Measurements from ENCODE around the gene KRT2. TPM values are rescaled to one million over a fixed set of nuclear protein-coding genes. Genes with fewer than 3 reads are reported as not detected.

Gene KRT2
- total RNA-seq, 2 experiments from 2014 or later: not detected

- H3K4me3 ChIP-seq (ENCODE audit: low read depth, low read length, poor library complexity, severe bottlenecking): no peak within 1 kb of the TSS
- no peaks in the 10 kb centered on the region; the same call in 1 of the 2 replicates for H4K20me1 ChIP-seq (ENCODE audit: insufficient read depth, low read length)
- no peaks in the 10 kb centered on the region for H3K36me3 ChIP-seq (ENCODE audit: insufficient read depth, low read length)
- intact Hi-C loops (cut with micrococcal nuclease; ENCODE audit: unreplicated experiment): no loop called here
- H3K4me1 ChIP-seq (ENCODE audit: insufficient read depth, low read length, poor library complexity, severe bottlenecking): no peaks in the 10 kb centered on the region
- no peak within 1 kb of the TSS for H3K27ac ChIP-seq (ENCODE audit: low read depth, low read length, poor library complexity, severe bottlenecking)
- ChIA-PET CTCF (ENCODE audit: unreplicated experiment) (no interaction called here), POLR2A (no interaction called here)
- BruUV-seq (replicated peaks): no TSS peak
- H3K9me2 ChIP-seq (ENCODE audit: insufficient read depth, low read length): no peaks in the 10 kb centered on the region
- no peak within 1 kb of the TSS for H3K4me2 ChIP-seq (ENCODE audit: low read length)
- DNase-seq (ENCODE audit: low spot score): no peak
- no peaks in the 10 kb centered on the region for H3K79me2 ChIP-seq (ENCODE audit: insufficient read depth, low read depth, low read length)
- TF ChIP-seq EZH2phosphoT487 (IDR thresholded peaks at IDR 0.05; ENCODE audit: borderline replicate concordance, low read depth, low read length): no peak
- TF ChIP-seq CTCF (conservative IDR thresholded peaks at IDR 0.05; ENCODE audit: low read length): no peak
- H3K9me3 ChIP-seq (ENCODE audit: low read length): no peaks in the 10 kb centered on the region
- no peak within 1 kb of the TSS for H2AFZ ChIP-seq (ENCODE audit: low read length)
These were observed 33.8 kb downstream of the KRT2 start, which contains the start of gene KRT73 for GRCh38 chr12:52618216-52618615. Gene KRT73 (minus strand): TSS chr12:52618559. CDS start chr12:52618524, 35 bp downstream.

GRCh38 chr12:52617403-52617785 is 34.6 kb downstream of the KRT2 start:
- intact Hi-C loops (cut with micrococcal nuclease; ENCODE audit: unreplicated experiment): no loop called here
- no peak overlapping the region for H2AFZ ChIP-seq (ENCODE audit: low read length)
- no peak overlapping the region for H3K27ac ChIP-seq (ENCODE audit: low read depth, low read length, poor library complexity, severe bottlenecking)
- no peak overlapping the region for H3K4me2 ChIP-seq (ENCODE audit: low read length)
- TF ChIP-seq CTCF (conservative IDR thresholded peaks at IDR 0.05; ENCODE audit: low read length) (no peak), EZH2phosphoT487 (IDR thresholded peaks at IDR 0.05; ENCODE audit: borderline replicate concordance, low read depth, low read length) (no peak)
- no peaks in the 10 kb centered on the region for H3K79me2 ChIP-seq (ENCODE audit: insufficient read depth, low read depth, low read length)
- no peaks in the 10 kb centered on the region for H3K9me2 ChIP-seq (ENCODE audit: insufficient read depth, low read length)
- H3K4me1 ChIP-seq (ENCODE audit: insufficient read depth, low read length, poor library complexity, severe bottlenecking): no peaks in the 10 kb centered on the region
- H4K20me1 ChIP-seq (ENCODE audit: insufficient read depth, low read length): no peaks in the 10 kb centered on the region; the same call in 1 of the 2 replicates
- no peaks in the 10 kb centered on the region for H3K9me3 ChIP-seq (ENCODE audit: low read length)
- no peak for DNase-seq (ENCODE audit: low spot score)
- POLR2A ChIA-PET: no interaction called here
- BruUV-seq (replicated peaks): no TSS peak
- no peaks in the 10 kb centered on the region for H3K36me3 ChIP-seq (ENCODE audit: insufficient read depth, low read length)
- no peak overlapping the region for H3K4me3 ChIP-seq (ENCODE audit: low read depth, low read length, poor library complexity, severe bottlenecking)
- CTCF ChIA-PET (ENCODE audit: unreplicated experiment): no interaction called here

- H4K20me1 ChIP-seq (ENCODE audit: insufficient read depth, low read length): no peaks in the 10 kb centered on the region; the same call in 1 of the 2 replicates
- H3K9me3 ChIP-seq (ENCODE audit: low read length): no peaks in the 10 kb centered on the region
- ChIA-PET POLR2A (no interaction called here), CTCF (ENCODE audit: unreplicated experiment) (no interaction called here)
- H3K4me2 ChIP-seq (ENCODE audit: low read length): no peak overlapping the region
- intact Hi-C loops (cut with micrococcal nuclease; ENCODE audit: unreplicated experiment): no loop called here
- DNase-seq (ENCODE audit: low spot score): no peak
- no peak for TF ChIP-seq EZH2phosphoT487 (IDR thresholded peaks at IDR 0.05; ENCODE audit: borderline replicate concordance, low read depth, low read length)
- no peak for TF ChIP-seq CTCF (conservative IDR thresholded peaks at IDR 0.05; ENCODE audit: low read length)
- H2AFZ ChIP-seq (ENCODE audit: low read length): no peak overlapping the region
- BruUV-seq (replicated peaks): no TSS peak
- H3K36me3 ChIP-seq (ENCODE audit: insufficient read depth, low read length): no peaks in the 10 kb centered on the region
- no peak overlapping the region for H3K4me3 ChIP-seq (ENCODE audit: low read depth, low read length, poor library complexity, severe bottlenecking)
- no peaks in the 10 kb centered on the region for H3K79me2 ChIP-seq (ENCODE audit: insufficient read depth, low read depth, low read length)
- H3K27ac ChIP-seq (ENCODE audit: low read depth, low read length, poor library complexity, severe bottlenecking): no peak overlapping the region
- no peaks in the 10 kb centered on the region for H3K9me2 ChIP-seq (ENCODE audit: insufficient read depth, low read length)
- H3K4me1 ChIP-seq (ENCODE audit: insufficient read depth, low read length, poor library complexity, severe bottlenecking): no peaks in the 10 kb centered on the region
These were observed 35.2 kb downstream of the KRT2 start for GRCh38 chr12:52616680-52617402.

Measured in OCI-LY7 (cell line).